ENCODE measurements around the gene ZNF277.

- TF ChIP-seq POLR2AphosphoS5 (IDR thresholded peaks at IDR 0.05; ENCODE audit: low read length) (no peak), TAF1 (IDR thresholded peaks at IDR 0.05; ENCODE audit: borderline replicate concordance, low read depth, low read length) (no peak), CTCF (IDR thresholded peaks at IDR 0.05 in 2 of 3, conservative IDR thresholded peaks at IDR 0.05 in 1 of 3; ENCODE audit: control insufficient read depth in 2 of 3, extremely low read depth in 1 of 3, insufficient read depth in 1 of 3, low read depth in 3 of 3, low read length in 3 of 3) (no peak)
These were observed 130.6 kb downstream of the ZNF277 start for GRCh38 chr7:112336936-112337576.
